Keratinocyte (primary cell): ENCODE data around the gene KIR2DL1.
"Not testable (repeated sequence)": the region's sequence is repeated elsewhere in the genome, so short reads cannot be mapped to it uniquely, and the experiment has no call there.

Experiments used
- CTCF ChIP-seq, 3 experiments: IDR thresholded peaks in 1 of 3; conservative IDR thresholded peaks in 1 of 3; optimal IDR thresholded peaks in 1 of 3; 2 replicates in 2 of 3; 3 replicates in 1 of 3; pipeline versions ENCODE3 to v1.5.1; 2011; ENCODE audit warnings: low read length in 3 of 3, mild to moderate bottlenecking in 3 of 3, moderate library complexity in 2 of 3, control low read depth in 1 of 3, inconsistent platforms in 1 of 3; ENCODE audit not compliant: insufficient read depth in 2 of 3; ENCODE audit errors: extremely low read depth in 1 of 3
- EZH2 ChIP-seq: IDR thresholded peaks from one replicate; pipeline ENCODE4 v1.6.1; 2012; ENCODE audit warnings: inconsistent platforms, mild to moderate bottlenecking, low read length, moderate library complexity

- TF ChIP-seq CTCF (optimal IDR thresholded peaks at IDR 0.05 in 1 of 3, IDR thresholded peaks at IDR 0.05 in 1 of 3, conservative IDR thresholded peaks at IDR 0.05 in 1 of 3; ENCODE audit: extremely low read depth in 1 of 3, insufficient read depth in 2 of 3, low read length in 3 of 3); EZH2: not testable (repeated sequence)
Observed at GRCh38 chr19:54756204-54757110, 13.1 kb upstream of the KIR2DL1 start.
